WTC11 (cell line): Measurements from ENCODE around the gene LINC01488. TPM values are rescaled to one million over a fixed set of nuclear protein-coding genes. Genes with fewer than 3 reads are reported as not detected.

Source experiments
- ATAC-seq: fragments of 200-7000 bp; cut with Tn5 transposase; 2 replicates; pipeline ENCODE4 v1.10.0; 2021; ENCODE audit warnings: mild to moderate bottlenecking, moderate library complexity
- CTCF ChIA-PET: fragments of 300-600 bp; sonication (Branson Sonifier 250); formaldehyde crosslinking; loops from one replicate; lab custom pipeline; 2021; ENCODE audit warnings: antibody characterized with exemption; lab: Charles Lee
- POLR2A ChIA-PET: fragments of 350-600 bp; sonication (Branson Sonifier 250); formaldehyde crosslinking; loops from one replicate; lab custom pipeline; 2021; ENCODE audit warnings: antibody characterized with exemption; lab: Charles Lee
- DNase-seq: peaks from one replicate; pipeline ENCODE4 v3.0.0; 2021; ENCODE audit warnings: low spot score
- H3K27ac Mint-ChIP-seq: 2 replicates; pipeline ENCODE4 v1.8.0; 2021; ENCODE audit warnings: mixed read lengths
- H3K27me3 Mint-ChIP-seq: 2 replicates; pipeline ENCODE4 v1.8.0; 2021; ENCODE audit warnings: low read depth, mild to moderate bottlenecking, moderate library complexity, mixed read lengths
- H3K36me3 Mint-ChIP-seq: 2 replicates; pipeline ENCODE4 v1.8.0; 2021; ENCODE audit warnings: mixed read lengths
- H3K4me1 Mint-ChIP-seq: 2 replicates; pipeline ENCODE4 v1.8.0; 2022; ENCODE audit warnings: mixed read lengths
- H3K4me3 Mint-ChIP-seq: 2 replicates; pipeline ENCODE4 v1.8.0; 2021; ENCODE audit warnings: mild to moderate bottlenecking, moderate library complexity, mixed read lengths
- H3K9me3 Mint-ChIP-seq: 2 replicates; pipeline ENCODE4 v1.8.0; 2021; ENCODE audit warnings: mixed read lengths
- ATF6 ChIP-seq: sonication (generic); formaldehyde crosslinking; IDR thresholded peaks from 2 replicates; pipeline ENCODE4 v1.8.1; 2023; ENCODE audit warnings: mild to moderate bottlenecking, missing genetic modification reagents
- CBFB ChIP-seq: sonication (generic); formaldehyde crosslinking; IDR thresholded peaks from 2 replicates; pipeline ENCODE4 v1.8.1; 2022; ENCODE audit warnings: mild to moderate bottlenecking, low read depth, missing genetic modification reagents
- CDX4 ChIP-seq: fragments of 250-450 bp; sonication (Bioruptor Pico); IDR thresholded peaks from 2 replicates; pipeline ENCODE4 v1.9.0; 2021; ENCODE audit warnings: moderate library complexity, mild to moderate bottlenecking, inconsistent platforms, borderline replicate concordance
- CREB1 ChIP-seq: sonication (generic); formaldehyde crosslinking; IDR thresholded peaks from 2 replicates; pipeline ENCODE4 v1.8.0; 2023; ENCODE audit warnings: mild to moderate bottlenecking, missing genetic modification reagents
- E2F4 ChIP-seq: sonication (generic); formaldehyde crosslinking; IDR thresholded peaks from 2 replicates; pipeline ENCODE4 v1.8.1; 2022; ENCODE audit warnings: low read depth, mild to moderate bottlenecking, moderate library complexity, missing genetic modification reagents, borderline replicate concordance
- E2F5 ChIP-seq: sonication (generic); formaldehyde crosslinking; IDR thresholded peaks from 2 replicates; pipeline ENCODE4 v1.8.1; 2022; ENCODE audit warnings: mild to moderate bottlenecking, moderate library complexity, missing genetic modification reagents
- ELF4 ChIP-seq: sonication (generic); formaldehyde crosslinking; IDR thresholded peaks from 2 replicates; pipeline ENCODE4 v1.8.1; 2022; ENCODE audit warnings: low read depth, mild to moderate bottlenecking, moderate library complexity, missing genetic modification reagents
- EMX1 ChIP-seq: fragments of 250-450 bp; sonication (Bioruptor Pico); IDR thresholded peaks from 2 replicates; pipeline ENCODE4 v1.8.0; 2021; ENCODE audit warnings: mild to moderate bottlenecking
- GTF2I ChIP-seq: fragments of 250-450 bp; sonication (Bioruptor Pico); conservative IDR thresholded peaks from 2 replicates; pipeline ENCODE4 v1.4.0; 2021; ENCODE audit warnings: mild to moderate bottlenecking
- HMGA2 ChIP-seq: fragments of 250-450 bp; sonication (Bioruptor Pico); IDR thresholded peaks from 2 replicates; pipeline ENCODE4 v1.4.0; 2021; ENCODE audit warnings: mild to moderate bottlenecking, moderate library complexity
- IRF2 ChIP-seq: sonication (generic); formaldehyde crosslinking; IDR thresholded peaks from 2 replicates; pipeline ENCODE4 v1.8.0; 2022; ENCODE audit warnings: low read depth, missing genetic modification reagents, borderline replicate concordance
- JUN ChIP-seq: sonication (generic); formaldehyde crosslinking; IDR thresholded peaks from 2 replicates; pipeline ENCODE4 v1.8.0; 2023; ENCODE audit warnings: mild to moderate bottlenecking, missing genetic modification reagents
- MXD4 ChIP-seq: fragments of 250-450 bp; sonication (Bioruptor Pico); IDR thresholded peaks from 2 replicates; pipeline ENCODE4 v1.8.0; 2021; ENCODE audit warnings: mild to moderate bottlenecking, moderate library complexity, borderline replicate concordance
- PRRX2 ChIP-seq: fragments of 250-450 bp; sonication (Bioruptor Pico); IDR thresholded peaks from 2 replicates; pipeline ENCODE4 v1.8.0; 2021; ENCODE audit warnings: mild to moderate bottlenecking
- SMAD3 ChIP-seq: sonication (generic); formaldehyde crosslinking; IDR thresholded peaks from 2 replicates; pipeline ENCODE4 v1.8.0; 2022; ENCODE audit warnings: missing genetic modification reagents, mild to moderate bottlenecking, borderline replicate concordance
- TEAD1 ChIP-seq: sonication (generic); formaldehyde crosslinking; IDR thresholded peaks from 2 replicates; pipeline ENCODE4 v1.8.0; 2022; ENCODE audit warnings: mild to moderate bottlenecking, missing genetic modification reagents
- TEAD4 ChIP-seq: sonication (generic); formaldehyde crosslinking; IDR thresholded peaks from 2 replicates; pipeline ENCODE4 v1.8.0; 2022; ENCODE audit warnings: mild to moderate bottlenecking, missing genetic modification reagents
- TP53 ChIP-seq: sonication (generic); formaldehyde crosslinking; IDR thresholded peaks from 2 replicates; pipeline ENCODE4 v1.8.1; 2023; ENCODE audit warnings: mild to moderate bottlenecking, missing genetic modification reagents
- ZNF138 ChIP-seq: sonication (generic); formaldehyde crosslinking; conservative IDR thresholded peaks from 2 replicates; pipeline ENCODE4 v1.8.1; 2022; ENCODE audit warnings: mild to moderate bottlenecking, moderate library complexity, missing genetic modification reagents
- ZNF396 ChIP-seq: fragments of 250-450 bp; sonication (Bioruptor Pico); IDR thresholded peaks from 2 replicates; pipeline ENCODE4 v1.8.0; 2021; ENCODE audit warnings: mild to moderate bottlenecking, moderate library complexity, borderline replicate concordance
- total RNA-seq: library from RNA; stranded (reverse); gene quantifications from 3 replicates; pipeline ENCODE4 v1.2.3, GENCODE V29; 2021

Gene LINC01488
- total RNA-seq, 1 experiment from 2014 or later: not detected

GRCh38 chr11:69500285-69501120 lies 19.0 kb downstream of the LINC01488 start:
- no peaks in the 10 kb centered on the region for H3K27me3 Mint-ChIP-seq
- no peak overlapping the region for H3K4me3 Mint-ChIP-seq
- H3K4me1 Mint-ChIP-seq: no peaks in the 10 kb centered on the region
- peaks cover under 1% of the 10 kb centered on the region; the same call in 1 of the 2 replicates for H3K9me3 Mint-ChIP-seq
- no peak for ATAC-seq
- CTCF ChIA-PET: no interaction called here
- H3K27ac Mint-ChIP-seq: no peak overlapping the region
- TF ChIP-seq ZNF138 (CRISPR knock-in tag): no peak
- no peak for TF ChIP-seq TP53 (CRISPR knock-in tag)
- TF ChIP-seq EMX1: no peak
- TF ChIP-seq JUN: no peak
- TF ChIP-seq SMAD3 (CRISPR knock-in tag): no peak
- TF ChIP-seq, all 79 proteins: peak for 0
- H3K36me3 Mint-ChIP-seq: no peaks in the 10 kb centered on the region
- no peak for DNase-seq
- POLR2A ChIA-PET: no interaction called here

- Mint-ChIP-seq H3K27me3 (no peaks in the 10 kb centered on the region), H3K36me3 (no peaks in the 10 kb centered on the region), H3K4me1 (no peaks in the 10 kb centered on the region)
These were observed 19.6 kb downstream of the LINC01488 start for GRCh38 chr11:69501121-69501489.

More at GRCh38 chr11:69501121-69501489, 19.6 kb downstream of the LINC01488 start:
- DNase-seq (no peak), ATAC-seq (no peak)
- TF ChIP-seq TEAD1 (CRISPR knock-in tag) (no peak), ZNF396 (CRISPR knock-in tag) (no peak), E2F5 (CRISPR knock-in tag) (no peak), GTF2I (no peak), TEAD4 (no peak), E2F4 (CRISPR knock-in tag) (no peak), MXD4 (CRISPR knock-in tag) (no peak), HMGA2 (CRISPR knock-in tag) (no peak), ATF6 (no peak), CREB1 (CRISPR knock-in tag) (no peak), IRF2 (CRISPR knock-in tag) (no peak), CDX4 (CRISPR knock-in tag) (no peak), ELF4 (CRISPR knock-in tag) (no peak), PRRX2 (CRISPR knock-in tag) (no peak), CBFB (no peak)
- Mint-ChIP-seq H3K9me3 (peaks cover 6% of the 10 kb centered on the region), H3K4me3 (no peak overlapping the region), H3K27ac (no peak overlapping the region)
- CTCF ChIA-PET: no interaction called here
- POLR2A ChIA-PET: no interaction called here
